H1 (cell line): ENCODE data around the gene ADD1. TPM values are rescaled to one million over a fixed set of nuclear protein-coding genes. Genes with fewer than 3 reads are reported as not detected.

ENCODE experiments used
- CTCF ChIA-PET: fragments of 300-600 bp; sonication (Branson Sonifier 250); formaldehyde crosslinking; loops from one replicate; lab custom pipeline; 2021; ENCODE audit not compliant: partially characterized antibody; lab: Charles Lee
- POLR2A ChIA-PET: fragments of 300-600 bp; sonication (Branson Sonifier 250); formaldehyde crosslinking; loops from one replicate; lab custom pipeline; 2021; ENCODE audit warnings: inconsistent platforms; ENCODE audit not compliant: partially characterized antibody; lab: Charles Lee
- DNase-seq, 2 experiments: peaks; one replicate each; pipeline versions ENCODE4 v3.0.0 to v3.0.0-alpha.2; 2010 to 2022; ENCODE audit warnings: low spot score in 2 of 2, low read depth in 1 of 2, mixed read lengths in 1 of 2
- FAIRE-seq: peaks from 2 replicates; lab custom pipeline; 2011; peaks lifted over from hg19 to GRCh38; lab: Jason Lieb, UNC
- H2AFZ ChIP-seq: 2 replicates; pipeline ENCODE4 v1.8.1; 2012; ENCODE audit warnings: low read length, inconsistent platforms
- H2AK5ac ChIP-seq: 2 replicates; pipeline ENCODE4 v1.6.1; 2013; ENCODE audit warnings: low read depth, low read length
- H2BK120ac ChIP-seq: replicated peaks from 2 replicates; pipeline ENCODE3; 2013; ENCODE audit warnings: low read depth, low read length, inconsistent platforms
- H2BK12ac ChIP-seq: 2 replicates; pipeline ENCODE4 v1.6.1; 2013; ENCODE audit warnings: low read depth, low read length
- H2BK15ac ChIP-seq: 2 replicates; pipeline ENCODE4 v1.6.1; 2013; ENCODE audit warnings: low read length
- H2BK20ac ChIP-seq: 2 replicates; pipeline ENCODE4 v1.6.1; 2013; ENCODE audit warnings: low read length
- H2BK5ac ChIP-seq: 2 replicates; pipeline ENCODE4 v1.6.1; 2013; ENCODE audit warnings: low read depth, low read length
- H3K14ac ChIP-seq: 2 replicates; pipeline ENCODE4 v1.6.1; 2013; ENCODE audit warnings: inconsistent platforms; ENCODE audit not compliant: insufficient read length
- H3K18ac ChIP-seq: 2 replicates; pipeline ENCODE4 v1.6.1; 2013; ENCODE audit warnings: low read length; ENCODE audit errors: extremely low read depth
- H3K23ac ChIP-seq: 2 replicates; pipeline ENCODE4 v1.6.1; 2013; ENCODE audit warnings: inconsistent platforms; ENCODE audit not compliant: insufficient read length
- H3K23me2 ChIP-seq: 2 replicates; pipeline ENCODE4 v1.6.1; 2013; ENCODE audit warnings: low read depth, low read length
- H3K27ac ChIP-seq: 2 replicates; pipeline ENCODE4 v1.6.1; 2011; ENCODE audit warnings: low read depth, low read length, inconsistent platforms
- H3K27me3 ChIP-seq, 4 experiments: replicated peaks in 1 of 4; 1 replicate in 1 of 4; 2 replicates in 3 of 4; pipeline versions ENCODE4 v1.6.1 to v1.8.1; 2011 to 2013; ENCODE audit warnings: low read length in 3 of 4, mild to moderate bottlenecking in 3 of 4, inconsistent platforms in 2 of 4, mixed read lengths in 2 of 4, moderate library complexity in 1 of 4; ENCODE audit not compliant: control insufficient read depth in 3 of 4, insufficient read depth in 3 of 4; ENCODE audit errors: extremely low read depth in 1 of 4
- H3K36me3 ChIP-seq, 4 experiments: 2 replicates each; pipeline versions ENCODE4 v1.6.1 to v1.8.1; 2011 to 2013; ENCODE audit warnings: mild to moderate bottlenecking in 4 of 4, low read length in 3 of 4, moderate library complexity in 2 of 4, control low read depth in 1 of 4, inconsistent platforms in 1 of 4; ENCODE audit not compliant: insufficient read depth in 4 of 4, control insufficient read depth in 2 of 4
- H3K4ac ChIP-seq: replicated peaks from 2 replicates; pipeline ENCODE3; 2013; ENCODE audit warnings: low read length, low read depth, mixed read lengths, inconsistent platforms; ENCODE audit not compliant: insufficient read length
- H3K4me1 ChIP-seq, 4 experiments: replicated peaks in 1 of 4; 1 replicate in 1 of 4; 2 replicates in 3 of 4; pipeline versions ENCODE4 v1.6.1 to v1.8.1; 2011 to 2013; ENCODE audit warnings: low read length in 3 of 4, inconsistent platforms in 2 of 4, mixed read lengths in 1 of 4; ENCODE audit not compliant: insufficient read depth in 4 of 4, control insufficient read depth in 3 of 4
- H3K4me2 ChIP-seq, 2 experiments: 2 replicates each; pipeline versions ENCODE4 v1.6.1 to v1.8.1; 2011 to 2013; ENCODE audit warnings: low read depth in 2 of 2, low read length in 2 of 2, control low read depth in 1 of 2, inconsistent platforms in 1 of 2, mild to moderate bottlenecking in 1 of 2; ENCODE audit not compliant: insufficient read depth in 1 of 2
- H3K4me3 ChIP-seq, 4 experiments: fragments of 200-600, 300-600 bp in 1 of 4; sonication (generic), shearing (Covaris generic), sonication (Bioruptor Twin) in 1 of 4; 2 replicates each; pipeline versions ENCODE4 v1.5.1 to v1.8.1; 2011 to 2016; ENCODE audit warnings: low read length in 4 of 4, low read depth in 3 of 4, control low read depth in 2 of 4, inconsistent platforms in 2 of 4, mild to moderate bottlenecking in 2 of 4, mixed read lengths in 1 of 4, moderate library complexity in 1 of 4; ENCODE audit not compliant: insufficient read depth in 2 of 4; ENCODE audit errors: extremely low read depth in 1 of 4
- H3K56ac ChIP-seq: replicated peaks from 2 replicates; pipeline ENCODE3; 2013; ENCODE audit warnings: low read depth, mild to moderate bottlenecking, mixed read lengths, low read length, inconsistent platforms; ENCODE audit not compliant: insufficient read length
- H3K79me1 ChIP-seq: 2 replicates; pipeline ENCODE4 v1.6.1; 2013; ENCODE audit warnings: low read depth, low read length, control low read depth
- H3K79me2 ChIP-seq, 2 experiments: 2 replicates each; pipeline versions ENCODE4 v1.6.1 to v1.8.1; 2012 to 2013; ENCODE audit warnings: low read length in 2 of 2, mild to moderate bottlenecking in 2 of 2, inconsistent platforms in 1 of 2; ENCODE audit not compliant: insufficient read depth in 2 of 2, control insufficient read depth in 1 of 2
- H3K9ac ChIP-seq, 4 experiments: replicated peaks in 1 of 4; 1 replicate in 1 of 4; 2 replicates in 3 of 4; pipeline versions ENCODE4 v1.6.1 to v1.8.1; 2011 to 2013; ENCODE audit warnings: low read depth in 3 of 4, low read length in 3 of 4, control low read depth in 2 of 4, mild to moderate bottlenecking in 2 of 4, moderate library complexity in 2 of 4, inconsistent platforms in 1 of 4; ENCODE audit errors: extremely low read depth in 1 of 4
- H3K9me3 ChIP-seq, 2 experiments: 2 replicates each; pipeline versions ENCODE4 v1.6.1 to v1.8.1; 2012 to 2013; ENCODE audit warnings: mild to moderate bottlenecking in 2 of 2, moderate library complexity in 2 of 2, control low read depth in 1 of 2, inconsistent platforms in 1 of 2, low read depth in 1 of 2, low read length in 1 of 2, mixed read lengths in 1 of 2; ENCODE audit not compliant: insufficient read depth in 2 of 2
- H4K20me1 ChIP-seq, 2 experiments: replicated peaks in 1 of 2; 2 replicates each; pipeline versions ENCODE3 to v1.8.1; 2011 to 2013; ENCODE audit warnings: inconsistent platforms in 2 of 2, low read length in 2 of 2, mild to moderate bottlenecking in 1 of 2; ENCODE audit not compliant: insufficient read depth in 2 of 2, control insufficient read depth in 1 of 2
- H4K5ac ChIP-seq: 2 replicates; pipeline ENCODE4 v1.6.1; 2013; ENCODE audit warnings: low read length, low read depth, mixed read lengths, inconsistent platforms; ENCODE audit not compliant: insufficient read length
- H4K8ac ChIP-seq: 2 replicates; pipeline ENCODE4 v1.8.0; 2013; ENCODE audit warnings: mild to moderate bottlenecking, moderate library complexity, low read length, inconsistent platforms; ENCODE audit not compliant: insufficient read depth; ENCODE audit errors: extremely low read depth
- H4K91ac ChIP-seq: replicated peaks from 2 replicates; pipeline ENCODE3; 2013; ENCODE audit warnings: low read length, mixed read lengths, inconsistent platforms; ENCODE audit not compliant: insufficient read length
- ATF2 ChIP-seq: IDR thresholded peaks from 2 replicates; pipeline ENCODE4 v1.6.1; 2012; ENCODE audit warnings: low read length, inconsistent platforms
- CHD1 ChIP-seq: IDR thresholded peaks from 2 replicates; pipeline ENCODE4 v1.6.1; 2012; ENCODE audit warnings: low read depth, low read length, improper control_type of control experiment
- CREB1 ChIP-seq: IDR thresholded peaks from 2 replicates; pipeline ENCODE4 v1.6.1; 2012; ENCODE audit warnings: inconsistent platforms
- HDAC2 ChIP-seq, 2 experiments: fragments of 300-600 bp in 1 of 2; sonication (generic) in 1 of 2; IDR thresholded peaks; 2 replicates each; pipeline ENCODE4 v1.6.1; 2011 to 2012; ENCODE audit warnings: low read depth in 2 of 2, low read length in 2 of 2, mild to moderate bottlenecking in 2 of 2, moderate library complexity in 2 of 2, borderline replicate concordance in 1 of 2, inconsistent platforms in 1 of 2
- MAX ChIP-seq: IDR thresholded peaks from 2 replicates; pipeline ENCODE4 v1.6.1; 2012; ENCODE audit warnings: inconsistent platforms
- POLR2A ChIP-seq, 2 experiments: IDR thresholded peaks; 1 replicate in 1 of 2; 2 replicates in 1 of 2; pipeline ENCODE4 v1.6.1; 2011; ENCODE audit warnings: low read depth in 2 of 2, low read length in 2 of 2, mild to moderate bottlenecking in 2 of 2; ENCODE audit errors: control extremely low read depth in 1 of 2
- POLR2AphosphoS5 ChIP-seq: IDR thresholded peaks from 2 replicates; pipeline ENCODE4 v1.6.1; 2011; ENCODE audit warnings: low read depth, low read length
- SAP30 ChIP-seq: fragments of 300-600 bp; sonication (generic); IDR thresholded peaks from 2 replicates; pipeline ENCODE4 v1.7.1; 2012; ENCODE audit warnings: low read length, moderate library complexity, mild to moderate bottlenecking, inconsistent platforms; ENCODE audit not compliant: insufficient read depth, insufficient replicate concordance
- SP2 ChIP-seq: IDR thresholded peaks from 2 replicates; pipeline ENCODE4 v1.6.1; 2012; ENCODE audit warnings: mild to moderate bottlenecking, low read length, inconsistent platforms
- YY1 ChIP-seq: IDR thresholded peaks from 2 replicates; pipeline ENCODE4 v1.6.1; 2011; ENCODE audit warnings: low read depth, mild to moderate bottlenecking, low read length
- WGBS, 2 experiments: shearing (Covaris generic) in 1 of 2; methylation state at CpG; one replicate each; pipeline versions ENCODE4 v1.1.6 to v1.1.7; 2013 to 2015; ENCODE audit warnings: low lambda C conversion rate in 2 of 2, mixed read lengths in 2 of 2, inconsistent platforms in 1 of 2, low coverage in 1 of 2, missing lambda C conversion rate in 1 of 2; ENCODE audit not compliant: insufficient replicate concordance in 2 of 2, insufficient coverage in 1 of 2, insufficient read length in 1 of 2; ENCODE audit errors: extremely low coverage in 1 of 2, missing lambda C conversion rate in 1 of 2; 5-methylcytosine and 5-hydroxymethylcytosine counted together
- polyA plus RNA-seq, 7 experiments: library from polyadenylated mRNA; depleted of rRNA in 3 of 7; stranded (reverse) in 5 of 7; unstranded in 2 of 7; fragments of >200 nt in 5 of 7; fragments of 200-250 nt in 2 of 7; gene quantifications; 1 replicate in 5 of 7; 2 replicates in 1 of 7; 4 replicates in 1 of 7; pipeline versions ENCODE4 v1.2.1 to v1.2.3, GENCODE V29; 2011 to 2013; ENCODE audit warnings: missing spikeins in 2 of 7, mixed read lengths in 2 of 7
- total RNA-seq: library from RNA; stranded (reverse); fragmentation: NEBNext Ultra II Directional; extraction: Animal tissue kit (Norgen Biotek cat#: 25700); gene quantifications from 2 replicates; pipeline ENCODE4 v1.2.1, GENCODE V29; 2021

ADD1 gene
- total and polyA plus RNA-seq, 2 of the 8 experiments (the other 6 are each of a cell fraction or from before 2014, with no cell fraction given) = 113 to 143 TPM

GRCh38 chr4:2962614-2963174 lies 119.0 kb downstream of the ADD1 start:
- POLR2A ChIA-PET = interaction anchor here (0.7 to 3.4 kb wide), 9 partner anchors 8 to 162 kb away, joined by 3 to 13 read pairs (median 4); no protein-coding TSS in a partner anchor
- no peak for TF ChIP-seq SAP30
- TF ChIP-seq MAX = no peak
- 0 out of 4 replicates have a peak, but pooled peaks of 1 of the 2 experiments have one; percentile 13 for TF ChIP-seq HDAC2 (IDR thresholded peaks at IDR 0.05; ENCODE audit: borderline replicate concordance in 1 of 2, low read depth in 2 of 2, low read length in 2 of 2)
- TF ChIP-seq SP2 = no peak
- TF ChIP-seq POLR2AphosphoS5 = peak; percentile 61; the same call in 1 of the 2 replicates
- no peak for TF ChIP-seq CHD1
- no peak for TF ChIP-seq YY1
- TF ChIP-seq ATF2 = no peak
- peak; percentile 73 for TF ChIP-seq CREB1
- peak in 1 of 2 experiments; percentile 70; a peak in 1 of 3 replicates for TF ChIP-seq POLR2A (IDR thresholded peaks at IDR 0.05; ENCODE audit: control extremely low read depth in 1 of 2, low read depth in 2 of 2, low read length in 2 of 2)

More at GRCh38 chr4:2962614-2963174, 119.0 kb downstream of the ADD1 start:
- peak overlapping the region; percentile 44 for H3K18ac ChIP-seq
- peak overlapping the region; percentile 91 for H3K4ac ChIP-seq
- H2BK120ac ChIP-seq = no peak overlapping the region
- peak overlapping the region; percentile 87 to 89 for H3K4me2 ChIP-seq
- H4K8ac ChIP-seq = peak overlapping the region; percentile 97
- H3K4me1 ChIP-seq = peaks cover 3 to 9% (median 6%) of the 10 kb centered on the region in 4 experiments; a peak in 5 of 7 replicates
- no peak overlapping the region for H3K56ac ChIP-seq
- H4K91ac ChIP-seq = peak overlapping the region; percentile 68
- H2BK15ac ChIP-seq = no peak overlapping the region
- H3K23me2 ChIP-seq = peaks cover 16% of the 10 kb centered on the region; the same call in 1 of the 2 replicates
- peak overlapping the region; percentile 91 for H3K27ac ChIP-seq
- FAIRE-seq = no peak
- peak overlapping the region; percentile 48 for H4K5ac ChIP-seq
- peak overlapping the region; percentile 46; the same call in 1 of the 2 replicates for H2BK5ac ChIP-seq
- H3K79me1 ChIP-seq = peaks cover 5% of the 10 kb centered on the region; the same call in 1 of the 2 replicates
- peak overlapping the region; percentile 72 to 98 (median 85) for H3K9ac ChIP-seq
- peak in 1 of 2 experiments; percentile 78 for DNase-seq
- peak overlapping the region; percentile 31; the same call in 1 of the 2 replicates for H2AFZ ChIP-seq
- no peak overlapping the region for H2AK5ac ChIP-seq
- CTCF ChIA-PET = interaction anchor here (0.7 to 1.7 kb wide), 6 partner anchors 11 to 698 kb away, joined by 3 to 11 read pairs (median 4); no protein-coding TSS in a partner anchor
- peaks cover 2 to 38% of the 10 kb centered on the region in 2 experiments; a peak in 3 of 4 replicates for H3K79me2 ChIP-seq
- peaks cover 4 to 17% (median 6%) of the 10 kb centered on the region in 4 experiments; a peak in 7 of 8 replicates for H3K36me3 ChIP-seq
- peak overlapping the region; percentile 75 to 79 (median 76) for H3K4me3 ChIP-seq
- no peak overlapping the region for H2BK20ac ChIP-seq
- no peaks in the 10 kb centered on the region for H3K9me3 ChIP-seq
- H4K20me1 ChIP-seq = peaks cover 2 to 8% of the 10 kb centered on the region in 2 experiments
- peaks cover 0 to 7% (median 6%) of the 10 kb centered on the region in 4 experiments; a peak in 4 of 7 replicates for H3K27me3 ChIP-seq
- H3K14ac ChIP-seq = no peak overlapping the region
- WGBS, 2 experiments = 2% methylated on average over 40 of the region's 40 CpGs; no CpG with 5 or more reads in 1 of the 2 experiments
- H2BK12ac ChIP-seq = peak overlapping the region; percentile 62; the same call in 1 of the 2 replicates
- H3K23ac ChIP-seq = no peak overlapping the region
